Activated T-cell treated with anti-CD3 and anti-CD28 coated beads for 48 hours (primary cell): ENCODE results near the gene SIRT1.
"Not testable (repeated sequence)": the region's sequence is repeated elsewhere in the genome, so short reads cannot be mapped to it uniquely, and the experiment has no call there.

Source experiments
- DNase-seq: peaks from one replicate; pipeline ENCODE4 v3.0.0-alpha.2; 2020; ENCODE audit warnings: low read depth

The SIRT1 gene

GRCh38 chr10:67965456-67965855, 81.0 kb downstream of the SIRT1 start:
- no peak for DNase-seq

- not testable (repeated sequence) for DNase-seq
Measured at GRCh38 chr10:67966035-67966434, 81.6 kb downstream of the SIRT1 start.
